Loucy (cell line): Measurements from ENCODE around the gene LRRIQ1.

Experiments used
- CTCF ChIP-seq: fragments of 200-600 bp; sonication (generic); conservative IDR thresholded peaks from 2 replicates; pipeline ENCODE4 v1.5.1; 2014; ENCODE audit warnings: mild to moderate bottlenecking, antibody characterized with exemption, low read length
- EZH2phosphoT487 ChIP-seq: fragments of 200-600 bp; IDR thresholded peaks from 2 replicates; pipeline ENCODE4 v1.6.1; 2018; ENCODE audit warnings: antibody characterized with exemption, mild to moderate bottlenecking, moderate library complexity, borderline replicate concordance

- TF ChIP-seq CTCF: no peak
- no peak for TF ChIP-seq EZH2phosphoT487
Observed at GRCh38 chr12:85237327-85237726, 201.2 kb downstream of the LRRIQ1 start.
